H1 (cell line): ENCODE results near the gene LRP1. TPM values are rescaled to one million over a fixed set of nuclear protein-coding genes. Genes with fewer than 3 reads are reported as not detected.

Source experiments
- CHD2 ChIP-seq: IDR thresholded peaks from 2 replicates; pipeline ENCODE4 v1.6.1; 2012; ENCODE audit warnings: low read length, improper control_type of control experiment
- CTBP2 ChIP-seq: IDR thresholded peaks from 2 replicates; pipeline ENCODE4 v1.7.0; 2011; ENCODE audit warnings: borderline replicate concordance, mild to moderate bottlenecking, moderate library complexity, mixed read lengths, low read length; ENCODE audit not compliant: insufficient read depth, insufficient read length
- JUN ChIP-seq: IDR thresholded peaks from 2 replicates; pipeline ENCODE4 v1.6.1; 2011; ENCODE audit warnings: low read depth, mild to moderate bottlenecking, improper control_type of control experiment, low read length
- TCF12 ChIP-seq: IDR thresholded peaks from 2 replicates; pipeline ENCODE4 v1.6.1; 2011; ENCODE audit warnings: low read depth, mild to moderate bottlenecking, low read length
- polyA plus RNA-seq, 7 experiments: library from polyadenylated mRNA; depleted of rRNA in 3 of 7; stranded (reverse) in 5 of 7; unstranded in 2 of 7; fragments of >200 nt in 5 of 7; fragments of 200-250 nt in 2 of 7; gene quantifications; 1 replicate in 5 of 7; 2 replicates in 1 of 7; 4 replicates in 1 of 7; pipeline versions ENCODE4 v1.2.1 to v1.2.3, GENCODE V29; 2011 to 2013; ENCODE audit warnings: missing spikeins in 2 of 7, mixed read lengths in 2 of 7
- total RNA-seq: library from RNA; stranded (reverse); fragmentation: NEBNext Ultra II Directional; extraction: Animal tissue kit (Norgen Biotek cat#: 25700); gene quantifications from 2 replicates; pipeline ENCODE4 v1.2.1, GENCODE V29; 2021
- TF ChIP-seq, protein P1 (sequence below): fragments of 300-600 bp; sonication (generic); IDR thresholded peaks from 2 replicates; pipeline ENCODE4 v1.7.1; 2012; ENCODE audit warnings: low read length, moderate library complexity, mild to moderate bottlenecking, inconsistent platforms; ENCODE audit not compliant: insufficient replicate concordance

The LRP1 gene
- total and polyA plus RNA-seq, 2 of the 8 experiments (the other 6 are each of a cell fraction or from before 2014, with no cell fraction given): 35.3 to 92.5 TPM

DNA sequence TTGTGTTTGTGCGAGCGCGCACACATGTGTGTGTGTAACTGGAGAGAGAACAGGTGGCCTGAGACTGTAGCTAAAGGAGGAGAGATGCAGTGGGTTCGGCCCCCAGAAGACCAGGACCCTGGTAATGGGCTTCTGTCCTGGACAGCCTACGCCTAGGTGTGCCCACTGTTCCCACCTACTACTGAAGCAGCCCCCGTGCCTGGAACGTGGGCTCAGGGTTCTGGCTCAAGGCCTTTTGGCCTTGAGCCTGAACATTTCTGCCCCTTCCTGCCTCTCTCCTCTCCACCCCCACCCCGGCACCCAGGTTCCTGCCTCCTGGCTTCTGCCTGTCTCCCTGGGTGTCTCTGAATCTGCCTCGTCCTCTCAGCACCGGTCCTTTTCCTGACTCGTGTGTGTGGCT lies 86.8 kb downstream of the LRP1 start (continued):
- TF ChIP-seq, protein P1, sequence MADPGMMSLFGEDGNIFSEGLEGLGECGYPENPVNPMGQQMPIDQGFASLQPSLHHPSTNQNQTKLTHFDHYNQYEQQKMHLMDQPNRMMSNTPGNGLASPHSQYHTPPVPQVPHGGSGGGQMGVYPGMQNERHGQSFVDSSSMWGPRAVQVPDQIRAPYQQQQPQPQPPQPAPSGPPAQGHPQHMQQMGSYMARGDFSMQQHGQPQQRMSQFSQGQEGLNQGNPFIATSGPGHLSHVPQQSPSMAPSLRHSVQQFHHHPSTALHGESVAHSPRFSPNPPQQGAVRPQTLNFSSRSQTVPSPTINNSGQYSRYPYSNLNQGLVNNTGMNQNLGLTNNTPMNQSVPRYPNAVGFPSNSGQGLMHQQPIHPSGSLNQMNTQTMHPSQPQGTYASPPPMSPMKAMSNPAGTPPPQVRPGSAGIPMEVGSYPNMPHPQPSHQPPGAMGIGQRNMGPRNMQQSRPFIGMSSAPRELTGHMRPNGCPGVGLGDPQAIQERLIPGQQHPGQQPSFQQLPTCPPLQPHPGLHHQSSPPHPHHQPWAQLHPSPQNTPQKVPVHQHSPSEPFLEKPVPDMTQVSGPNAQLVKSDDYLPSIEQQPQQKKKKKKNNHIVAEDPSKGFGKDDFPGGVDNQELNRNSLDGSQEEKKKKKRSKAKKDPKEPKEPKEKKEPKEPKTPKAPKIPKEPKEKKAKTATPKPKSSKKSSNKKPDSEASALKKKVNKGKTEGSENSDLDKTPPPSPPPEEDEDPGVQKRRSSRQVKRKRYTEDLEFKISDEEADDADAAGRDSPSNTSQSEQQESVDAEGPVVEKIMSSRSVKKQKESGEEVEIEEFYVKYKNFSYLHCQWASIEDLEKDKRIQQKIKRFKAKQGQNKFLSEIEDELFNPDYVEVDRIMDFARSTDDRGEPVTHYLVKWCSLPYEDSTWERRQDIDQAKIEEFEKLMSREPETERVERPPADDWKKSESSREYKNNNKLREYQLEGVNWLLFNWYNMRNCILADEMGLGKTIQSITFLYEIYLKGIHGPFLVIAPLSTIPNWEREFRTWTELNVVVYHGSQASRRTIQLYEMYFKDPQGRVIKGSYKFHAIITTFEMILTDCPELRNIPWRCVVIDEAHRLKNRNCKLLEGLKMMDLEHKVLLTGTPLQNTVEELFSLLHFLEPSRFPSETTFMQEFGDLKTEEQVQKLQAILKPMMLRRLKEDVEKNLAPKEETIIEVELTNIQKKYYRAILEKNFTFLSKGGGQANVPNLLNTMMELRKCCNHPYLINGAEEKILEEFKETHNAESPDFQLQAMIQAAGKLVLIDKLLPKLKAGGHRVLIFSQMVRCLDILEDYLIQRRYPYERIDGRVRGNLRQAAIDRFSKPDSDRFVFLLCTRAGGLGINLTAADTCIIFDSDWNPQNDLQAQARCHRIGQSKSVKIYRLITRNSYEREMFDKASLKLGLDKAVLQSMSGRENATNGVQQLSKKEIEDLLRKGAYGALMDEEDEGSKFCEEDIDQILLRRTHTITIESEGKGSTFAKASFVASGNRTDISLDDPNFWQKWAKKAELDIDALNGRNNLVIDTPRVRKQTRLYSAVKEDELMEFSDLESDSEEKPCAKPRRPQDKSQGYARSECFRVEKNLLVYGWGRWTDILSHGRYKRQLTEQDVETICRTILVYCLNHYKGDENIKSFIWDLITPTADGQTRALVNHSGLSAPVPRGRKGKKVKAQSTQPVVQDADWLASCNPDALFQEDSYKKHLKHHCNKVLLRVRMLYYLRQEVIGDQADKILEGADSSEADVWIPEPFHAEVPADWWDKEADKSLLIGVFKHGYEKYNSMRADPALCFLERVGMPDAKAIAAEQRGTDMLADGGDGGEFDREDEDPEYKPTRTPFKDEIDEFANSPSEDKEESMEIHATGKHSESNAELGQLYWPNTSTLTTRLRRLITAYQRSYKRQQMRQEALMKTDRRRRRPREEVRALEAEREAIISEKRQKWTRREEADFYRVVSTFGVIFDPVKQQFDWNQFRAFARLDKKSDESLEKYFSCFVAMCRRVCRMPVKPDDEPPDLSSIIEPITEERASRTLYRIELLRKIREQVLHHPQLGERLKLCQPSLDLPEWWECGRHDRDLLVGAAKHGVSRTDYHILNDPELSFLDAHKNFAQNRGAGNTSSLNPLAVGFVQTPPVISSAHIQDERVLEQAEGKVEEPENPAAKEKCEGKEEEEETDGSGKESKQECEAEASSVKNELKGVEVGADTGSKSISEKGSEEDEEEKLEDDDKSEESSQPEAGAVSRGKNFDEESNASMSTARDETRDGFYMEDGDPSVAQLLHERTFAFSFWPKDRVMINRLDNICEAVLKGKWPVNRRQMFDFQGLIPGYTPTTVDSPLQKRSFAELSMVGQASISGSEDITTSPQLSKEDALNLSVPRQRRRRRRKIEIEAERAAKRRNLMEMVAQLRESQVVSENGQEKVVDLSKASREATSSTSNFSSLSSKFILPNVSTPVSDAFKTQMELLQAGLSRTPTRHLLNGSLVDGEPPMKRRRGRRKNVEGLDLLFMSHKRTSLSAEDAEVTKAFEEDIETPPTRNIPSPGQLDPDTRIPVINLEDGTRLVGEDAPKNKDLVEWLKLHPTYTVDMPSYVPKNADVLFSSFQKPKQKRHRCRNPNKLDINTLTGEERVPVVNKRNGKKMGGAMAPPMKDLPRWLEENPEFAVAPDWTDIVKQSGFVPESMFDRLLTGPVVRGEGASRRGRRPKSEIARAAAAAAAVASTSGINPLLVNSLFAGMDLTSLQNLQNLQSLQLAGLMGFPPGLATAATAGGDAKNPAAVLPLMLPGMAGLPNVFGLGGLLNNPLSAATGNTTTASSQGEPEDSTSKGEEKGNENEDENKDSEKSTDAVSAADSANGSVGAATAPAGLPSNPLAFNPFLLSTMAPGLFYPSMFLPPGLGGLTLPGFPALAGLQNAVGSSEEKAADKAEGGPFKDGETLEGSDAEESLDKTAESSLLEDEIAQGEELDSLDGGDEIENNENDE: no peak
- TF ChIP-seq CHD2 (no peak), TCF12 (no peak), CTBP2 (no peak), JUN (no peak)
